HG02798 (cell line): ENCODE measurements around the gene PLA2G4A.

Experiments used
- ATAC-seq: cut with Tn5 transposase; IDR thresholded peaks from one replicate; pipeline ENCODE4 v1.9.1; 2021; ENCODE audit warnings: mild to moderate bottlenecking; ENCODE audit not compliant: unreplicated experiment, poor library complexity

PLA2G4A gene

GRCh38 chr1:186828611-186829454 lies at the start of gene PLA2G4A:
Gene PLA2G4A (plus strand): TSS chr1:186828949. CDS start chr1:186854355, 25,406 bp downstream.
- peak; percentile 87 for ATAC-seq

- no peak for ATAC-seq
These were observed 48.7 kb upstream of the PLA2G4A start for GRCh38 chr1:186780076-186780475.

GRCh38 chr1:186781730-186782129 lies 47.0 kb upstream of the PLA2G4A start:
- no peak for ATAC-seq

- no peak for ATAC-seq
These were observed 46.0 kb upstream of the PLA2G4A start for GRCh38 chr1:186782791-186783190.

- no peak for ATAC-seq
These were observed 45.6 kb upstream of the PLA2G4A start for GRCh38 chr1:186783193-186783592.

GRCh38 chr1:186785503-186785902 lies 43.2 kb upstream of the PLA2G4A start:
- ATAC-seq, result no peak

GRCh38 chr1:186790101-186790500 lies 38.6 kb upstream of the PLA2G4A start:
- ATAC-seq, result no peak

GRCh38 chr1:186792870-186793581 lies 35.7 kb upstream of the PLA2G4A start:
- no peak for ATAC-seq

- no peak for ATAC-seq
These were observed 35.2 kb upstream of the PLA2G4A start for GRCh38 chr1:186793582-186793927.

GRCh38 chr1:186798960-186799688 lies 29.6 kb upstream of the PLA2G4A start:
- ATAC-seq, result no peak

GRCh38 chr1:186799689-186800054 lies 29.1 kb upstream of the PLA2G4A start:
- ATAC-seq, result peak; percentile 97

GRCh38 chr1:186802388-186802787 lies 26.4 kb upstream of the PLA2G4A start:
- ATAC-seq, result no peak

- no peak for ATAC-seq
These were observed 24.1 kb upstream of the PLA2G4A start for GRCh38 chr1:186804679-186805078.

GRCh38 chr1:186806477-186806876 lies 22.3 kb upstream of the PLA2G4A start:
- peak; percentile 56 for ATAC-seq

GRCh38 chr1:186807163-186807562 lies 21.6 kb upstream of the PLA2G4A start:
- no peak for ATAC-seq

- ATAC-seq, result no peak
These were observed 16.9 kb upstream of the PLA2G4A start for GRCh38 chr1:186811892-186812291.

GRCh38 chr1:186812570-186812969 lies 16.2 kb upstream of the PLA2G4A start:
- no peak for ATAC-seq

GRCh38 chr1:186813420-186813819 lies 15.3 kb upstream of the PLA2G4A start:
- ATAC-seq, result no peak

- ATAC-seq, result peak; percentile 80
These were observed 9.6 kb upstream of the PLA2G4A start for GRCh38 chr1:186819126-186819525.

- peak; percentile 49 for ATAC-seq
These were observed 9.2 kb upstream of the PLA2G4A start for GRCh38 chr1:186819563-186819962.
